Measurements from ENCODE around the gene PROM1. TPM values are rescaled to one million over a fixed set of nuclear protein-coding genes. Genes with fewer than 3 reads are reported as not detected.
A peak's percentile ranks its signal among the peaks of the same experiment; 100 is the strongest.

PROM1 gene
- total and polyA plus RNA-seq, 12 donors = 1.2 to 19.3 (median 3.4) TPM

DNA sequence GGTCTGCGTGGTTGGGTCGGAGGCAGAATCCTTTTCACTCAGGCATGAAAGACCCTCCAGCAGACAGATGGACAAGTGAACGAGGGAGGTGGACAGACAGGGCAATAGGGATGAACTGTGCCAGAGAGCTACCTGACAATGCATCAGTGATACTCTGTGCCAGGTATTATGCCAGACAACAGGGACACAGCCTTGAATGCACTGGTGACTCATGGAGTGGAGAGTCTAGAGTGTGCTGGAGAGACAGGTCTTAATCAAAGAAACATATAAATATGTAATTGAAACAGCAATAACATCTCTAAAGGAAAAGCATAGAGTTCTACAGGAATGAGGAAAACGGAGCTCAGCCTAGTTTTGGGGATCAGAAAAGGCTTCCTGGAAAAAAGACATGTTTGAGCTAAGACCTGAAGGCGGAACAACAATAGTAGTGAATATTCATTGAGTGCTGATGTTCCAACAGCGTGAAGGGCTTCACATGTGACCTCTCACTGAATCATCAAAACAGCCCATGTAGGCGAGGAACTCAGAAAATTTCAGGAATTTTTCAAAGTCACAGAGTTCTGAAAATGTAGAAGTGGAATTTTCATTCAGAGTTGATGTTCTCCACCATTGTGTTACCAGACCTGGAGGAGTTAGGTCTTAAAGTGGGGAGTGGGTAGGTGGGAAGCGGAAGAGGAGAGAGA lies 100.8 kb downstream of the PROM1 start:
- no peak for TF ChIP-seq CTCF (IDR thresholded peaks at IDR 0.05)
- Histone ChIP-seq H3K9me3 (no peaks in the 10 kb centered on the region), H3K4me1 (no peaks in the 10 kb centered on the region), H3K36me3 (peaks cover 0 to 78% (median 0%) of the 10 kb centered on the region in 9 donors), H3K27me3 (no peaks in the 10 kb centered on the region), H3K27ac (no peak overlapping the region), H3K4me3 (no peak overlapping the region)
- intact Hi-C loops (cut with DNase I) = no loop called here
- DNase-seq = no peak
- WGBS, 2 donors = 91 to 92% methylated on average over 8 of the region's 8 CpGs
- no peak for ATAC-seq

DNA sequence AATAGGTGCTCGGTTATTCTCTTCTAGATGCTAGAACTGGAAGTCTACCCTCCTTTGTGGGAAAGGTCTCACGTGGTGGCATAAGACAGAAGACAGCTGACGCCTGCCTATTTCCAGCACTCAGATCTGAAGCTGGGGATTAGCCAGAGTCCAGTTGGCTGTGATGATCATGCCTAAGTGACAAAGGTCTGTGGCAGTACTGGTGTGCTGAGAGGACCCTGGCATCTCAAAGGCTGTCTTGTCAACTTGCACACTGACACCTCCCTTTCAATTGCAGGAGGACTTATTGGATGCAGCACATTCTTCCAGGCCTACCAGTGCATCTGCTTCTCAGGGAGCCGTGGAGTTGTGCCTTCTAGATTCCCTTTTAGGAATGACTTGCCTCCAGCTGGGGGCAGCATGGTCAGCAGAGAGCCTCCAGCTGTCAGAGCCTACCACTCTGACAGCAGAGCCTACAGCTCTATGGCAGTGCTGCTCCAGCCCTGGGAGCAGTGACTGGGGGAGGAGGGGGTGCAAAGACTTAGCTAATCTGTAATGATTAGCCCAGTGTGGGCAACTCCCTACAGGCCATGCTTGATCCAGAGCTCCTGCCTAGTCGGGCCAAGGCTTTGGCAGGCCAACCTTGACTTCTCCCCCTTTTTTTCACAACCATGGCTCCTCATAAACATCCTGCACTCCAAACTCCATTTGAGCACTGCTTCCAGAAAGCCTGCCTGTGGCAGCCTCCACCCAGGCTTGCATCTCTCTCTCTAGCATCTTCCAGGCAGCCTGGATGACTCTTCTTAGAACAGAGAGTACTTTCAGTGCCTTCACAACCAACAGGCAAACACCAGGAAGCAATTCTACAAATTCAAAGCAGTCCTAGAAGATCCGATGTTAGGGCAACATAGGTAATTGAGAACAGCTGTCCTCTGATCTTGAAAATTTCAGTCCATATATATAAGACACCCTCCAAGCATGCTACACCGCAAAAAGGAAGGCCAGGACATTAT lies 107.1 kb downstream of the PROM1 start:
- H3K27me3 ChIP-seq = no peaks in the 10 kb centered on the region
- no peak for DNase-seq
- no peak overlapping the region for H3K27ac ChIP-seq
- peaks cover 0 to 24% (median 0%) of the 10 kb centered on the region in 9 donors for H3K36me3 ChIP-seq
- ATAC-seq = peak; percentile 46 to 87 (median 74)
- peaks cover 0 to 8% (median 0%) of the 10 kb centered on the region in 9 donors for H3K4me1 ChIP-seq
- WGBS, 2 donors = 65 to 67% methylated on average over 7 of the region's 7 CpGs
- intact Hi-C loops (cut with DNase I) = no loop called here
- H3K4me3 ChIP-seq = no peak overlapping the region
- no peaks in the 10 kb centered on the region for H3K9me3 ChIP-seq
- peak in 3 of 9 donors; percentile 19 to 26 (median 20) for TF ChIP-seq CTCF (IDR thresholded peaks at IDR 0.05)

GRCh38 chr4:15971068-15971801 lies 112.6 kb downstream of the PROM1 start:
- DNase-seq (no peak), ATAC-seq (no peak)
- no peaks in the 10 kb centered on the region for H3K4me1 ChIP-seq
- no peak overlapping the region for H3K4me3 ChIP-seq
- H3K27ac ChIP-seq = no peak overlapping the region
- TF ChIP-seq CTCF (IDR thresholded peaks at IDR 0.05) = no peak
- H3K9me3 ChIP-seq = peaks cover 0 to 4% (median 0%) of the 10 kb centered on the region in 11 donors
- WGBS, 2 donors = 86% methylated on average over 9 of the region's 9 CpGs
- peaks cover 0 to 11% (median 0%) of the 10 kb centered on the region in 9 donors for H3K36me3 ChIP-seq
- intact Hi-C loops (cut with DNase I) = no loop called here
- no peaks in the 10 kb centered on the region for H3K27me3 ChIP-seq

Measured in heart right ventricle (tissue), 16 donors.